Fibroblast of peridontal ligament (primary cell): ENCODE results near the gene CEMIP.
A peak's percentile ranks its signal among the peaks of the same experiment; 100 is the strongest.

Source experiments
- DNase-seq: peaks from one replicate; pipeline ENCODE4 v3.0.0-alpha.2; 2010; ENCODE audit errors: extremely low read depth

Gene CEMIP

GRCh38 chr15:80822256-80822655 lies 43.1 kb downstream of the CEMIP start:
- DNase-seq, result no peak

- DNase-seq, result no peak
Measured at GRCh38 chr15:80822676-80823075, 43.5 kb downstream of the CEMIP start.

DNA sequence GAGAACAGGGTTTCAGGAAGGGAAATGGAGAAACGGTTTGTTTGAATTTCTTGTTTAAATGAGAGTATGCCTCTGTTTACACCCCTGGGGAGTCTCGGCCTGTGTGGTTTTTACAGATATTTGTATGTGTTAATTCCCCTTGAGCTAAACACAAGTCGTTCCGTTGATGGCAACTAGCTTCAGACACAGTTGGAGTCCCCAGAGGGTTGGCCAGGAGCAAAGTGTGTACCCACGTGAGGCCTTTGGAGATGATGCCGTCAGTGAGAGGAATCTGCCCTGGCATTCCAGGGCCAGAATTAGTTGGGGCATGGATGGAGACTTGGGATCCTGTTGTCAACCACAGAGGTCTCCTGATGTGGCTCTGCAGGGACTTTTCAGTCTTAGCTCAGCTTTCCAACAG lies 44.0 kb downstream of the CEMIP start:
- no peak for DNase-seq

- DNase-seq, result no peak
Measured at GRCh38 chr15:80823995-80824394, 44.8 kb downstream of the CEMIP start.

DNA sequence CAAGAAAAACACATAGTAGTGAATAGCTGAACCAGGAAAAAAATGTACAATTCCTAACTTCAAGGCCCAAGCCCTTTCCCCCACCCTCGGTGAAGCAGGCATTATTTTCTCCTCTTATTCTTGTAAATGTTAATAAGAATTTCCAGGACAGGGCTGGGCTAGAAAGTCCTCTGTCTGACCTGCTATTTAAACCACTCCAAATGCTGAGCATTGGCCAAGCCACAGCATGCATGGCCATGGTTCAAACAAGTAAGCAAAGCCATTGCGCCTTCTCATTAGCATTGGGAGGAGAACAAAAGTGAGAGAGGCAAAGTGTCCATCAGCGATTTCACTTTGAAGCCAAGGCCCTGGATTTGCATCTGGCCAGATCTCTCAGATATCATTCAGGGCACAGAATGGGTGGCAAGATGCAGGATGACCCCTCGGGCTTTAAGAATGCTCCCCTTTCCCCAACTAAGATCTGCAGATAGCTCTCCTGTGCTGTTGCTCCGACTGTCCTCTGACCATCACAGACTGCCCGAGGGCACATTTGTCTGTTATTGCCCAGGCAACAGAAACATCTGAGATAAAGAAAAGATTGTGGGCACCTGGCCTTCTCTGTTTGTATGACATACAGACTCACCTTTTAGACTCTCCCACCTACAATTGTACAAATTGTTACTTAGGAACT lies 46.3 kb downstream of the CEMIP start:
- DNase-seq, result peak; percentile 88

DNA sequence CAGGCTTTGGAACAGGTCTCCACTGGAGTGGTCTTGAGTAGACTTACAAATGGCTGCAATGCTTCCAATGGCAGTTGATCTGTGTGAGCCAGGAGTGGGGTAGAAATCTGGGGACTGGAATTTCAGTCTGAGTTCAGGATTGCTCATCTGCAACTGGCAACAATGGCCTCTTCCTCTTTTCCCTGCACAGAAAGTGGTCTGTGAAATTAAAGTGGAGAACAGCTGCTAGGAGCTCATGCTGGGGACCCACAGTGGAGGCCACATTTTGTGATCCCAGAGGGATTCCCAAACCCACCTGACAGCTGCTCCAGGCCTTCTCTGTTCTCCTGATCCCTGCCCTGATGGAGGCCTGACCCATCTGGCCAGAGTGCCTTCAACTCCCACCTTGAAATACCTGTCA lies 49.6 kb downstream of the CEMIP start:
- DNase-seq, result no peak

GRCh38 chr15:80830677-80831076 lies 51.5 kb downstream of the CEMIP start:
- DNase-seq, result no peak

DNA sequence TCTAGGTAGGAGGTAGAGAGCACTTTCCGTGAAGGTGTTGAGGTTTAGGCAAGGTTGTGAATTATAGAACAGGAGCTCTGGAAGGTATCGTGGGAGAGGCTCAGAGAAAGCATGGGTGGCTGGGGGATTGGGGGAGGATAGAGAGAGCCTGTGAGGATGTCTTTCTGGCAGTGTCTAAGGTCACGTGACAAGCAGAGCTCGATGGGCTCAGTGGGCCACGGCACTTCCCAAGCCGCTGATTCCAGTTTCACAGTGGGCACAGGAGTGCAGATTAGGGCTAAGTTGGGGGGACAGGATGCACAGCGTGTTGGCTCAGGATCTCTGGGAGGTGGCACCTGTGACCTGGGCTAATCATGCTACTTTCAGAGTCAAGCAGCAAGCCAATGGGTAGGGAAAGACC lies 52.0 kb downstream of the CEMIP start:
- DNase-seq, result no peak

GRCh38 chr15:80831606-80832224 lies 52.5 kb downstream of the CEMIP start:
- DNase-seq, result no peak

GRCh38 chr15:80832686-80833085 lies 53.5 kb downstream of the CEMIP start:
- no peak for DNase-seq

DNA sequence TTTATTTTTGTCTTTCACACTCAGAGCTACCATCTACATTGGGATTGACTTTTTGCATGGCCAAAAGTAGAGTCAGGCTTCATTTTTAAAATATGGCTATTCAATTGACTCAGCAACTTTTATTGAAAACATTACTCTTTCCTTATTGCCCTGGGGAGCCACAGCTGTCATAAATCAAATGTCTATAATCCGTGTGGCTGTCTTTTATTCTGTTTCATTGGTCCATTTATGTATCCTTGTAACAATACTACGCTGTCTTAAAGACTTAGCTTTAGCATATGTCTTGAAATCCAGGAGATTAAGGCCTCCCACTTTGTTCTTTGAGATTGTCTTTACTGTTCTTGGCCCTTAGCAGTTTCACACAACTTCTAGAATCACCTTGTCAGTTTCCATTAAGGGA lies 55.2 kb downstream of the CEMIP start:
- DNase-seq, result no peak

- DNase-seq, result peak; percentile 67
Measured at GRCh38 chr15:80834906-80835305, 55.7 kb downstream of the CEMIP start.

- no peak for DNase-seq
Measured at GRCh38 chr15:80835336-80835735, 56.2 kb downstream of the CEMIP start.

DNA sequence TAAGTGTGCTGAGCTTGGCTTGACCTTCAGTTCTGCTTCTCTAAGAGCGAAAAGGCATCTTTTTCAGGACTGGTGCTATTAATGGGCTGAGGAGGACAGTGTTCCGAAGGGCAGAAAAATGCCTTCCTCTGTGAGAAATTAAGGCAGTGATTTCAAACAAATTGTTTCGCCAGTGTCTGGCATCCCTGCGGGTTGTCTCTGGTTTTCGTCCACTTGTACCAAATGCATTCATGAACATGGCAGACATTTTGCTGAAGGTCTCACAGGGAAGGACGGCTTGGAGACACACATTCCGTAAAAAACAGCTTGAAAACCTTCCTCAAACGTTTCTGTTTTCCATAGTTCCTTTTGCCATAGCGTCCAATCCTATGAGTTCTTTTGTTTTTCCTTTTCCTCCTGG lies 57.1 kb downstream of the CEMIP start:
- no peak for DNase-seq

GRCh38 chr15:80837006-80837405 lies 57.8 kb downstream of the CEMIP start:
- no peak for DNase-seq

- no peak for DNase-seq
Measured at GRCh38 chr15:80838012-80838411, 58.8 kb downstream of the CEMIP start.

DNA sequence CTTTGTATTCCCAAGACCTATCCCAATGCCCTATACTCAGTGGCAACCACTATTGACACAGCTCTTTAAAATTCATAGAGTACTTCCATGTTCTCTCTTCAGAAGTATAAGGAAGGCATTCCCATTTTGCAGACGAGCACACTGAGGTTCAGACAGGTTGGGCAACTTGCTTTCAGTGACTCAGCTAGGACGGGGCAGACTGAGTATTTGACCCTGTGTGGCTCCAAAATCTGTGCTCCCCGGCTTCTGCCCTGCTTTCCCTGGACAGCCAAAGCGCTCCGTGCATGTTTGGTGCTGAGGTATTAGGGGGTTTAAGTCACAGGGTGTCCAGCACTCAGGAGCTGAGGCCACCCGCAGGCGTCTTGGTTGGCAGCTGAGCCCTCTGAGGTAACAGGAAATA lies 59.5 kb downstream of the CEMIP start:
- no peak for DNase-seq

GRCh38 chr15:80839764-80840130 lies 60.6 kb downstream of the CEMIP start:
- DNase-seq, result no peak

- peak; percentile 48 for DNase-seq
Measured at GRCh38 chr15:80840182-80841130, 61.3 kb downstream of the CEMIP start.

DNA sequence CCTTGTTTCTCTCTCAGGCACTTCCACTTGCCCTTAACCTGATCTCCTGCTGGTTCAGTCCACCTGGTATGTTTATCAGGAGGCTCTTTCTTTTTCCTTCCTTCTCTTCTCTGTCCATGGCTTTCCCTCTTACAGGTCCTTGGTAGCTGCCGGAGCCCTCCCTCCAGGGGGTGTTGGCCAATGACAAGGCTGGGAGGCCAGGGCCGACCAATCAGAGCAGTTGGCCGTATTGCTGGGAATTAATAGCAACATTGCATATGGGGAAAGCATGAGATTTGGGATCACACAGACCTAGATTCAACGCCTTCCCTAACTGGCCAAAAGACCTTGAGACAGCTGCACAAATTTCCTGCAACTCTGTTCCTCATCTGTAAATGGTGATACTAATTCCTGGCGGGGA lies 62.4 kb downstream of the CEMIP start:
- DNase-seq, result no peak

DNA sequence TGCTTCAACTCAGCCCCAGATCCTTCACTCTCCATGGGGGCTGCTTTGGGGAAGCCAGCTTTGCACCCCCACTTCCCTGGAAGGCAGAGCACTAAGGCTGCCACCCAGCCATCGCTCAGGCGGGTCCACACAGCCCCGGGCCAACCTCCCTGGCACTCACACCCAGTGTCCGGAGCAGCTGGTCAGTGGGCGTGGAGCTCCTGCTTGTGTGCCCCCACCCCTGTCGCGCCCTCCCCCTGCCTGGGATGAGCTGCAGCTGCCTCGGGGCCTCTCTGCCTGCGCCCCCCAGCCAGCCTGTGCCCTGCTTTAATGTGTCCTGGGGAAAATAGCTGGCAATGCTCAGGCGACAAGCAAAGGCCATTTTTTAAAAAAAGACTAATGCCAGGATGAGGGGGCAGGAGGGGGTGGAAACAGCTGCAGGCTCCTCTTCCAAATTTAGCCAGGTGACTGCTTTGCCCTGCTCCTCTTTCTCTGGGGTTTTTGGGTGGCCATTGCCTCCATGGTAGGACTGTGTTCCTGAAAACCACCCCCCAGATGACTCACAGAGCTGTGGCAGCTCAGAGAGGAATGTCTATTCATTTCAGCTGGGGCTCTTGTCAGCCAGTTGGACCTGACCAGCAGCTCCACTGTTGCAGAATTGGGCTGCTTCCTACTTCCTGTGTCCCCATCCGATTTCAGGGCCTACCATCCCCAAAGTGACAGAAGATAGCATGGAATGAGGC lies 65.0 kb downstream of the CEMIP start:
- peak; percentile 60 for DNase-seq
